Stimulated activated naive B cell treated with anti-CD40 and anti-IgM and Interleukin-4, amounts not matched to agents 10 μg/mL and 1 μg/mL and 100 μg/mL, for 72 hours (primary cell): ENCODE data around the gene CEP131.
A peak's percentile ranks its signal among the peaks of the same experiment; 100 is the strongest.

Experiments used
- ATAC-seq, 2 donors: fragments of 150-1000 bp; cut with Tn5 transposase; replicated peaks; 2 replicates each; pipeline ENCODE4 v1.10.0; 2021; ENCODE audit warnings: moderate library complexity in 1 of 2
- DNase-seq: peaks from one replicate; pipeline ENCODE4 v3.0.0; 2021
- H3K27ac Mint-ChIP-seq: one replicate; pipeline ENCODE4 v1.8.0; 2022; ENCODE audit warnings: mild to moderate bottlenecking, mixed read lengths
- H3K27me3 Mint-ChIP-seq, 2 donors: one replicate each; pipeline ENCODE4 v1.8.0; 2022; ENCODE audit warnings: mixed read lengths in 2 of 2
- H3K36me3 Mint-ChIP-seq, 2 donors: one replicate each; pipeline ENCODE4 v1.8.0; 2022; ENCODE audit warnings: mixed read lengths in 2 of 2, mild to moderate bottlenecking in 1 of 2
- H3K4me1 Mint-ChIP-seq, 2 donors: one replicate each; pipeline ENCODE4 v1.8.0; 2022; ENCODE audit warnings: mixed read lengths in 2 of 2, mild to moderate bottlenecking in 1 of 2
- H3K4me3 Mint-ChIP-seq, 2 donors: one replicate each; pipeline ENCODE4 v1.8.0; 2022; ENCODE audit warnings: mild to moderate bottlenecking in 2 of 2, mixed read lengths in 2 of 2, moderate library complexity in 1 of 2
- H3K9me3 Mint-ChIP-seq, 2 donors: one replicate each; pipeline ENCODE4 v1.8.0; 2022; ENCODE audit warnings: mixed read lengths in 2 of 2, mild to moderate bottlenecking in 1 of 2

Gene CEP131

GRCh38 chr17:81246679-81247338 lies 24.0 kb upstream of the CEP131 start:
- no peaks in the 10 kb centered on the region for H3K27me3 Mint-ChIP-seq
- peaks cover 30 to 39% of the 10 kb centered on the region in 2 donors for H3K36me3 Mint-ChIP-seq
- H3K27ac Mint-ChIP-seq, result peak overlapping the region; percentile 79
- no peak for ATAC-seq
- no peaks in the 10 kb centered on the region for H3K9me3 Mint-ChIP-seq
- H3K4me1 Mint-ChIP-seq, result peaks cover 15% of the 10 kb centered on the region in 2 donors
- H3K4me3 Mint-ChIP-seq, result peak overlapping the region in 1 of 2 donors; percentile 29
- DNase-seq, result no peak

- DNase-seq (no peak), ATAC-seq (no peak)
- peak overlapping the region; percentile 31 for H3K27ac Mint-ChIP-seq
- no peaks in the 10 kb centered on the region for H3K27me3 Mint-ChIP-seq
- peaks cover 35 to 41% of the 10 kb centered on the region in 2 donors for H3K36me3 Mint-ChIP-seq
- H3K9me3 Mint-ChIP-seq, result no peaks in the 10 kb centered on the region
- H3K4me1 Mint-ChIP-seq, result peaks cover 19 to 20% of the 10 kb centered on the region in 2 donors
- no peak overlapping the region for H3K4me3 Mint-ChIP-seq
Observed at GRCh38 chr17:81246343-81246670, 23.5 kb upstream of the CEP131 start.

GRCh38 chr17:81245665-81246342 lies 23.0 kb upstream of the CEP131 start:
- no peaks in the 10 kb centered on the region for H3K27me3 Mint-ChIP-seq
- no peaks in the 10 kb centered on the region for H3K9me3 Mint-ChIP-seq
- no peak overlapping the region for H3K4me3 Mint-ChIP-seq
- H3K4me1 Mint-ChIP-seq, result peaks cover 24 to 25% of the 10 kb centered on the region in 2 donors
- DNase-seq, result no peak
- ATAC-seq, result no peak
- H3K36me3 Mint-ChIP-seq, result peaks cover 38 to 45% of the 10 kb centered on the region in 2 donors
- H3K27ac Mint-ChIP-seq, result peak overlapping the region; percentile 86

- H3K27me3 Mint-ChIP-seq, result no peaks in the 10 kb centered on the region
Observed at GRCh38 chr17:81245024-81245664, 22.4 kb upstream of the CEP131 start.

GRCh38 chr17:81244358-81245023 lies 21.7 kb upstream of the CEP131 start:
- H3K27me3 Mint-ChIP-seq, result no peaks in the 10 kb centered on the region
- H3K36me3 Mint-ChIP-seq, result peaks cover 30 to 43% of the 10 kb centered on the region in 2 donors
- ATAC-seq (no peak), DNase-seq (no peak)
- no peaks in the 10 kb centered on the region for H3K9me3 Mint-ChIP-seq
- peaks cover 26 to 36% of the 10 kb centered on the region in 2 donors for H3K4me1 Mint-ChIP-seq
- H3K27ac Mint-ChIP-seq, result peak overlapping the region; percentile 86
- H3K4me3 Mint-ChIP-seq, result peak overlapping the region in 1 of 2 donors; percentile 10

More at GRCh38 chr17:81245024-81245664, 22.4 kb upstream of the CEP131 start:
- H3K9me3 Mint-ChIP-seq, result no peaks in the 10 kb centered on the region
- H3K4me1 Mint-ChIP-seq, result peaks cover 24 to 31% of the 10 kb centered on the region in 2 donors
- DNase-seq (no peak), ATAC-seq (peak; percentile 44 to 74)
- peak overlapping the region; percentile 86 for H3K27ac Mint-ChIP-seq
- peak overlapping the region in 1 of 2 donors; percentile 21 for H3K4me3 Mint-ChIP-seq
- peaks cover 34 to 45% of the 10 kb centered on the region in 2 donors for H3K36me3 Mint-ChIP-seq

- Mint-ChIP-seq H3K9me3 (no peaks in the 10 kb centered on the region), H3K4me3 (no peak overlapping the region), H3K27me3 (no peaks in the 10 kb centered on the region), H3K36me3 (peaks cover 27 to 42% of the 10 kb centered on the region in 2 donors), H3K4me1 (peaks cover 26 to 36% of the 10 kb centered on the region in 2 donors), H3K27ac (peak overlapping the region; percentile 22)
- DNase-seq, result no peak
- ATAC-seq, result no peak
Observed at GRCh38 chr17:81243333-81243664, 20.5 kb upstream of the CEP131 start.

GRCh38 chr17:81242421-81243332 lies 19.9 kb upstream of the CEP131 start:
- DNase-seq (no peak), ATAC-seq (no peak)
- peak overlapping the region in 1 of 2 donors; percentile 61 for H3K4me3 Mint-ChIP-seq
- peaks cover 26 to 41% of the 10 kb centered on the region in 2 donors for H3K4me1 Mint-ChIP-seq
- H3K36me3 Mint-ChIP-seq, result peaks cover 23 to 38% of the 10 kb centered on the region in 2 donors
- H3K9me3 Mint-ChIP-seq, result no peaks in the 10 kb centered on the region
- H3K27me3 Mint-ChIP-seq, result no peaks in the 10 kb centered on the region
- H3K27ac Mint-ChIP-seq, result peak overlapping the region; percentile 76

GRCh38 chr17:81241648-81242420 lies 19.1 kb upstream of the CEP131 start:
- ATAC-seq, result peak; percentile 20 to 21
- Mint-ChIP-seq H3K27me3 (no peaks in the 10 kb centered on the region), H3K36me3 (peaks cover 18 to 34% of the 10 kb centered on the region in 2 donors), H3K4me1 (peaks cover 31 to 49% of the 10 kb centered on the region in 2 donors), H3K4me3 (peak overlapping the region; percentile 58 to 71), H3K9me3 (no peaks in the 10 kb centered on the region), H3K27ac (peak overlapping the region; percentile 76)
- peak; percentile 51 for DNase-seq

GRCh38 chr17:81241203-81241602 lies 18.4 kb upstream of the CEP131 start:
- H3K4me3 Mint-ChIP-seq, result peak overlapping the region; percentile 58 to 71
- peak overlapping the region; percentile 52 for H3K27ac Mint-ChIP-seq
- H3K36me3 Mint-ChIP-seq, result peaks cover 17 to 33% of the 10 kb centered on the region in 2 donors
- ATAC-seq, result no peak
- no peak for DNase-seq
- H3K4me1 Mint-ChIP-seq, result peaks cover 32 to 54% of the 10 kb centered on the region in 2 donors
- H3K9me3 Mint-ChIP-seq, result no peaks in the 10 kb centered on the region
- H3K27me3 Mint-ChIP-seq, result no peaks in the 10 kb centered on the region

GRCh38 chr17:81240761-81241160 lies 18.0 kb upstream of the CEP131 start:
- no peak for DNase-seq
- H3K9me3 Mint-ChIP-seq, result no peaks in the 10 kb centered on the region
- peaks cover 18 to 35% of the 10 kb centered on the region in 2 donors for H3K36me3 Mint-ChIP-seq
- peaks cover 33 to 58% of the 10 kb centered on the region in 2 donors for H3K4me1 Mint-ChIP-seq
- no peak for ATAC-seq
- peak overlapping the region; percentile 52 for H3K27ac Mint-ChIP-seq
- peak overlapping the region; percentile 94 to 97 for H3K4me3 Mint-ChIP-seq
- no peaks in the 10 kb centered on the region for H3K27me3 Mint-ChIP-seq

- peak; percentile 28 to 30 for ATAC-seq
- Mint-ChIP-seq H3K4me3 (peak overlapping the region; percentile 94 to 97), H3K9me3 (no peaks in the 10 kb centered on the region), H3K27ac (peak overlapping the region; percentile 99), H3K36me3 (peaks cover 18 to 34% of the 10 kb centered on the region in 2 donors), H3K27me3 (no peaks in the 10 kb centered on the region), H3K4me1 (peaks cover 33 to 58% of the 10 kb centered on the region in 2 donors)
- DNase-seq, result peak; percentile 66
Observed at GRCh38 chr17:81239714-81240555, 17.2 kb upstream of the CEP131 start.
